ENCODE data around the gene TRIAP1. TPM values are rescaled to one million over a fixed set of nuclear protein-coding genes. Genes with fewer than 3 reads are reported as not detected.

Gene TRIAP1
- total RNA-seq, 1 donor from 2014 or later = 22.4 TPM

Other genes starting within 250 kb of the TRIAP1 start
- 3,286 TPM for gene RPLP0, start 245.3 kb downstream of the TRIAP1 start, total RNA-seq
- gene PXN, start 180.7 kb downstream of the TRIAP1 start, total RNA-seq = 23.6 TPM
- gene RNU4-2, start 154.5 kb downstream of the TRIAP1 start, total RNA-seq = 53,824 TPM
- 20,765 TPM for gene RNU4-1, start 153.1 kb downstream of the TRIAP1 start, total RNA-seq
- 0.64 TPM for gene SIRT4, start 144.1 kb downstream of the TRIAP1 start, total RNA-seq
- not detected for gene PLA2G1B, start 118.6 kb downstream of the TRIAP1 start, total RNA-seq
- gene MSI1, start 77.2 kb downstream of the TRIAP1 start, total RNA-seq = 0.28 TPM
- 514 TPM for gene COX6A1, start 8.3 kb downstream of the TRIAP1 start, total RNA-seq
- gene GATC, start 60 bp upstream of the TRIAP1 start, total RNA-seq = 9.8 TPM
- gene SRSF9, start 23.4 kb upstream of the TRIAP1 start, total RNA-seq = 139 TPM
- gene DYNLL1, start 49.7 kb upstream of the TRIAP1 start, total RNA-seq = 621 TPM
- gene COQ5, start 82.8 kb upstream of the TRIAP1 start, total RNA-seq = 23.2 TPM
- gene RNF10, start 88.0 kb upstream of the TRIAP1 start, total RNA-seq = 198 TPM
- 26.2 TPM for gene POP5, start 135.0 kb upstream of the TRIAP1 start, total RNA-seq
- gene CABP1, start 194.2 kb upstream of the TRIAP1 start, total RNA-seq = 0.16 TPM
- 40.1 TPM for gene MLEC, start 240.8 kb upstream of the TRIAP1 start, total RNA-seq

Measured in esophagus mucosa (tissue), 1 donor.